GM18861 (cell line): ENCODE data around the gene CDCP2.

Experiments used
- ATAC-seq: cut with Tn5 transposase; IDR thresholded peaks from one replicate; pipeline ENCODE4 v1.9.1; 2021; ENCODE audit not compliant: unreplicated experiment

Gene CDCP2

GRCh38 chr1:54137534-54138061 is 15.2 kb downstream of the CDCP2 start:
- no peak for ATAC-seq

- ATAC-seq = no peak
Observed at GRCh38 chr1:54136963-54137533, 15.8 kb downstream of the CDCP2 start.

GRCh38 chr1:54136269-54136896 is 16.4 kb downstream of the CDCP2 start:
- no peak for ATAC-seq

GRCh38 chr1:54135436-54136120 is 17.2 kb downstream of the CDCP2 start:
- no peak for ATAC-seq

GRCh38 chr1:54134295-54134694 is 18.5 kb downstream of the CDCP2 start:
- no peak for ATAC-seq

GRCh38 chr1:54132495-54132894 is 20.3 kb downstream of the CDCP2 start:
- ATAC-seq = no peak

- no peak for ATAC-seq
Observed at GRCh38 chr1:54131419-54131818, 21.4 kb downstream of the CDCP2 start.

- ATAC-seq = no peak
Observed at GRCh38 chr1:54129858-54130257, 22.9 kb downstream of the CDCP2 start.

GRCh38 chr1:54127594-54128300 is 25.1 kb downstream of the CDCP2 start:
- ATAC-seq = no peak

- ATAC-seq = no peak
Observed at GRCh38 chr1:54126271-54126815, 26.5 kb downstream of the CDCP2 start.

- ATAC-seq = no peak
Observed at GRCh38 chr1:54125386-54126070, 27.3 kb downstream of the CDCP2 start.

- ATAC-seq = no peak
Observed at GRCh38 chr1:54124906-54125305, 27.9 kb downstream of the CDCP2 start.

- no peak for ATAC-seq
Observed at GRCh38 chr1:54124472-54124871, 28.3 kb downstream of the CDCP2 start.

GRCh38 chr1:54122992-54123391 is 29.8 kb downstream of the CDCP2 start:
- no peak for ATAC-seq

GRCh38 chr1:54122135-54122751 is 30.6 kb downstream of the CDCP2 start:
- ATAC-seq = no peak

- no peak for ATAC-seq
Observed at GRCh38 chr1:54121482-54122134, 31.2 kb downstream of the CDCP2 start.

GRCh38 chr1:54120698-54121481 is 31.9 kb downstream of the CDCP2 start:
- ATAC-seq = no peak

GRCh38 chr1:54120018-54120697 is 32.6 kb downstream of the CDCP2 start:
- no peak for ATAC-seq
